ENCODE measurements around the gene C14orf39. TPM values are rescaled to one million over a fixed set of nuclear protein-coding genes. Genes with fewer than 3 reads are reported as not detected.

C14orf39 gene
- total and polyA plus RNA-seq, 4 donors, result not detected

DNA sequence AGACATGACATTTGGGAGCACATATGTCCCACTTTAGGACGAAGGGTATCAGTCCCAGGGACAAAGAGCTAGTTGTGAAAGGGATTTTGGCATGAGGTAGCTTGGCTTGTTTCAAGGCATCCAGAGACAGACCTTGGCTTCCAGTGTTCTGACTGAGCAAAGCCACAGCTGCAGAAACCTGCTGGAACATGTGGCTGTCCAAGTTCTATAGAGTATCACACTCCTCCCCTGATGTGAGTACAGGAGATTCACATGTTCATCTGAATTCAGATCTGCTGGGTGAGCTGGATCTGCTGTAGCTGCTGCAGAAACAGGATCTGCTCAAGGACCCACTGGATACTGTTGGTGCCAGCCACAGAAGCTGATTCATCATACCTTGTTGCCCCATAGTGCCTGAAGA, 10.1 kb upstream of the C14orf39 start:
- no peak overlapping the region for H3K4me3 ChIP-seq (ENCODE audit: low read depth in 1 of 3, low read length in 3 of 3)
- 36% methylated on average over 1 of the region's 1 CpG for WGBS
- peaks cover 0 to 3% (median under 1%) of the 10 kb centered on the region in 4 donors for H3K9me3 ChIP-seq (ENCODE audit: control insufficient read depth in 4 of 4, low read length in 3 of 4)
- TF ChIP-seq, protein P1, sequence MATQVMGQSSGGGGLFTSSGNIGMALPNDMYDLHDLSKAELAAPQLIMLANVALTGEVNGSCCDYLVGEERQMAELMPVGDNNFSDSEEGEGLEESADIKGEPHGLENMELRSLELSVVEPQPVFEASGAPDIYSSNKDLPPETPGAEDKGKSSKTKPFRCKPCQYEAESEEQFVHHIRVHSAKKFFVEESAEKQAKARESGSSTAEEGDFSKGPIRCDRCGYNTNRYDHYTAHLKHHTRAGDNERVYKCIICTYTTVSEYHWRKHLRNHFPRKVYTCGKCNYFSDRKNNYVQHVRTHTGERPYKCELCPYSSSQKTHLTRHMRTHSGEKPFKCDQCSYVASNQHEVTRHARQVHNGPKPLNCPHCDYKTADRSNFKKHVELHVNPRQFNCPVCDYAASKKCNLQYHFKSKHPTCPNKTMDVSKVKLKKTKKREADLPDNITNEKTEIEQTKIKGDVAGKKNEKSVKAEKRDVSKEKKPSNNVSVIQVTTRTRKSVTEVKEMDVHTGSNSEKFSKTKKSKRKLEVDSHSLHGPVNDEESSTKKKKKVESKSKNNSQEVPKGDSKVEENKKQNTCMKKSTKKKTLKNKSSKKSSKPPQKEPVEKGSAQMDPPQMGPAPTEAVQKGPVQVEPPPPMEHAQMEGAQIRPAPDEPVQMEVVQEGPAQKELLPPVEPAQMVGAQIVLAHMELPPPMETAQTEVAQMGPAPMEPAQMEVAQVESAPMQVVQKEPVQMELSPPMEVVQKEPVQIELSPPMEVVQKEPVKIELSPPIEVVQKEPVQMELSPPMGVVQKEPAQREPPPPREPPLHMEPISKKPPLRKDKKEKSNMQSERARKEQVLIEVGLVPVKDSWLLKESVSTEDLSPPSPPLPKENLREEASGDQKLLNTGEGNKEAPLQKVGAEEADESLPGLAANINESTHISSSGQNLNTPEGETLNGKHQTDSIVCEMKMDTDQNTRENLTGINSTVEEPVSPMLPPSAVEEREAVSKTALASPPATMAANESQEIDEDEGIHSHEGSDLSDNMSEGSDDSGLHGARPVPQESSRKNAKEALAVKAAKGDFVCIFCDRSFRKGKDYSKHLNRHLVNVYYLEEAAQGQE (IDR thresholded peaks at IDR 0.05), result no peak
- TF ChIP-seq RXRA (IDR thresholded peaks at IDR 0.05), result no peak
- no peak for TF ChIP-seq HNF4G (IDR thresholded peaks at IDR 0.05)
- TF ChIP-seq SP1 (IDR thresholded peaks at IDR 0.05), result no peak
- TF ChIP-seq FOXA2 (IDR thresholded peaks at IDR 0.05), result no peak
- TF ChIP-seq, protein P2, sequence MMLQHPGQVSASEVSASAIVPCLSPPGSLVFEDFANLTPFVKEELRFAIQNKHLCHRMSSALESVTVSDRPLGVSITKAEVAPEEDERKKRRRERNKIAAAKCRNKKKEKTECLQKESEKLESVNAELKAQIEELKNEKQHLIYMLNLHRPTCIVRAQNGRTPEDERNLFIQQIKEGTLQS (IDR thresholded peaks at IDR 0.05), result no peak
- TF ChIP-seq YY1 (IDR thresholded peaks at IDR 0.05), result no peak
- no peaks in the 10 kb centered on the region for H3K36me3 ChIP-seq (ENCODE audit: control insufficient read depth in 4 of 4, insufficient read depth in 3 of 4, low read depth in 1 of 4, low read length in 3 of 4)
- H3K27me3 ChIP-seq (ENCODE audit: control insufficient read depth in 4 of 4, insufficient read depth in 4 of 4, low read length in 3 of 4), result peaks cover 0 to 8% (median 3%) of the 10 kb centered on the region in 4 donors
- no peak overlapping the region for H3K27ac ChIP-seq (ENCODE audit: low read depth in 1 of 2, low read length in 2 of 2)
- no peaks in the 10 kb centered on the region for H3K4me1 ChIP-seq (ENCODE audit: control insufficient read depth in 4 of 4, insufficient read depth in 4 of 4, low read length in 3 of 4)
- H3K9ac ChIP-seq (ENCODE audit: low read depth in 1 of 2, low read length in 2 of 2), result no peak overlapping the region
- no peak for DNase-seq (ENCODE audit: low spot score)

DNA sequence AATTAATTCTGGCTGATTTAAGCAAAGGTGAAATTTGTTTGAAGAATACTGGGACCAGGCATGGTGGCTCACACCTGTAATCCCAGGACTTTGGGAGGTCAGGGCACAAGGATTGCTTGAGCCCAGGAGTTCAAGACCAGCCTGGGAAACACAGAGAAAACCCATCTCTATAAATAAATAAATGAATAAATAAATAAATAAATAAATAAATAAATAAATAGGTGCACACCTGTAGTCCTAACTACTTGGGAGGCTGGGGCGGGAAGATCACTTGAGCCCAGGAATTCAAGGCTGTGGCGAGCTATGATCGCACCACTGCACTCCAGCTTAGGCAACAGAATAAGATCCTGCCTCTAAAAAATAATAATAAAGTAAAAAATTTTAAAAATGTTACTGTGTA, 4.4 kb upstream of the C14orf39 start:
- H3K9ac ChIP-seq (ENCODE audit: low read depth in 1 of 2, low read length in 2 of 2), result no peak overlapping the region
- H3K36me3 ChIP-seq (ENCODE audit: control insufficient read depth in 4 of 4, insufficient read depth in 3 of 4, low read depth in 1 of 4, low read length in 3 of 4), result no peaks in the 10 kb centered on the region
- 89% methylated on average over 3 of the region's 3 CpGs for WGBS
- peaks cover 0 to 7% (median 0%) of the 10 kb centered on the region in 4 donors for H3K4me1 ChIP-seq (ENCODE audit: control insufficient read depth in 4 of 4, insufficient read depth in 4 of 4, low read length in 3 of 4)
- no peak for DNase-seq (ENCODE audit: low spot score)
- TF ChIP-seq, protein P3, sequence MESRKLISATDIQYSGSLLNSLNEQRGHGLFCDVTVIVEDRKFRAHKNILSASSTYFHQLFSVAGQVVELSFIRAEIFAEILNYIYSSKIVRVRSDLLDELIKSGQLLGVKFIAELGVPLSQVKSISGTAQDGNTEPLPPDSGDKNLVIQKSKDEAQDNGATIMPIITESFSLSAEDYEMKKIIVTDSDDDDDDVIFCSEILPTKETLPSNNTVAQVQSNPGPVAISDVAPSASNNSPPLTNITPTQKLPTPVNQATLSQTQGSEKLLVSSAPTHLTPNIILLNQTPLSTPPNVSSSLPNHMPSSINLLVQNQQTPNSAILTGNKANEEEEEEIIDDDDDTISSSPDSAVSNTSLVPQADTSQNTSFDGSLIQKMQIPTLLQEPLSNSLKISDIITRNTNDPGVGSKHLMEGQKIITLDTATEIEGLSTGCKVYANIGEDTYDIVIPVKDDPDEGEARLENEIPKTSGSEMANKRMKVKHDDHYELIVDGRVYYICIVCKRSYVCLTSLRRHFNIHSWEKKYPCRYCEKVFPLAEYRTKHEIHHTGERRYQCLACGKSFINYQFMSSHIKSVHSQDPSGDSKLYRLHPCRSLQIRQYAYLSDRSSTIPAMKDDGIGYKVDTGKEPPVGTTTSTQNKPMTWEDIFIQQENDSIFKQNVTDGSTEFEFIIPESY (IDR thresholded peaks at IDR 0.05), result no peak
- no peak for TF ChIP-seq HNF4A (conservative IDR thresholded peaks at IDR 0.05)
- TF ChIP-seq, protein P4, sequence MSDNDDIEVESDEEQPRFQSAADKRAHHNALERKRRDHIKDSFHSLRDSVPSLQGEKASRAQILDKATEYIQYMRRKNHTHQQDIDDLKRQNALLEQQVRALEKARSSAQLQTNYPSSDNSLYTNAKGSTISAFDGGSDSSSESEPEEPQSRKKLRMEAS (IDR thresholded peaks at IDR 0.05), result no peak
- TF ChIP-seq SP1 (IDR thresholded peaks at IDR 0.05), result no peak
- no peak for TF ChIP-seq YY1 (IDR thresholded peaks at IDR 0.05)
- TF ChIP-seq NR2F2 (IDR thresholded peaks at IDR 0.05), result no peak
- no peak for TF ChIP-seq JUND (IDR thresholded peaks at IDR 0.05)
- TF ChIP-seq, protein P1 (IDR thresholded peaks at IDR 0.05), result no peak
- no peak for TF ChIP-seq RAD21 (IDR thresholded peaks at IDR 0.05)
- no peak for TF ChIP-seq EGR1 (IDR thresholded peaks at IDR 0.05; ENCODE audit: low read depth in 2 of 2)
- no peak for TF ChIP-seq RXRA (IDR thresholded peaks at IDR 0.05)
- no peak for TF ChIP-seq FOXA1 (IDR thresholded peaks at IDR 0.05)
- TF ChIP-seq GABPA (IDR thresholded peaks at IDR 0.05 in 1 of 2, conservative IDR thresholded peaks at IDR 0.05 in 1 of 2), result no peak
- TF ChIP-seq, protein P5, sequence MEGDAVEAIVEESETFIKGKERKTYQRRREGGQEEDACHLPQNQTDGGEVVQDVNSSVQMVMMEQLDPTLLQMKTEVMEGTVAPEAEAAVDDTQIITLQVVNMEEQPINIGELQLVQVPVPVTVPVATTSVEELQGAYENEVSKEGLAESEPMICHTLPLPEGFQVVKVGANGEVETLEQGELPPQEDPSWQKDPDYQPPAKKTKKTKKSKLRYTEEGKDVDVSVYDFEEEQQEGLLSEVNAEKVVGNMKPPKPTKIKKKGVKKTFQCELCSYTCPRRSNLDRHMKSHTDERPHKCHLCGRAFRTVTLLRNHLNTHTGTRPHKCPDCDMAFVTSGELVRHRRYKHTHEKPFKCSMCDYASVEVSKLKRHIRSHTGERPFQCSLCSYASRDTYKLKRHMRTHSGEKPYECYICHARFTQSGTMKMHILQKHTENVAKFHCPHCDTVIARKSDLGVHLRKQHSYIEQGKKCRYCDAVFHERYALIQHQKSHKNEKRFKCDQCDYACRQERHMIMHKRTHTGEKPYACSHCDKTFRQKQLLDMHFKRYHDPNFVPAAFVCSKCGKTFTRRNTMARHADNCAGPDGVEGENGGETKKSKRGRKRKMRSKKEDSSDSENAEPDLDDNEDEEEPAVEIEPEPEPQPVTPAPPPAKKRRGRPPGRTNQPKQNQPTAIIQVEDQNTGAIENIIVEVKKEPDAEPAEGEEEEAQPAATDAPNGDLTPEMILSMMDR (IDR thresholded peaks at IDR 0.05; ENCODE audit: low read depth, low read length, missing input control), result no peak
- TF ChIP-seq, protein P2 (IDR thresholded peaks at IDR 0.05), result no peak
- no peak for TF ChIP-seq TAF1 (conservative IDR thresholded peaks at IDR 0.05)
- no peak for TF ChIP-seq HNF4G (IDR thresholded peaks at IDR 0.05)
- H3K9me3 ChIP-seq (ENCODE audit: control insufficient read depth in 4 of 4, low read length in 3 of 4), result peaks cover 0 to 3% (median under 1%) of the 10 kb centered on the region in 4 donors
- no peak overlapping the region for H3K27ac ChIP-seq (ENCODE audit: low read depth in 1 of 2, low read length in 2 of 2)
- H3K27me3 ChIP-seq (ENCODE audit: control insufficient read depth in 4 of 4, insufficient read depth in 4 of 4, low read length in 3 of 4), result peaks cover 2 to 23% (median 4%) of the 10 kb centered on the region in 4 donors
- no peak overlapping the region for H3K4me3 ChIP-seq (ENCODE audit: low read depth in 1 of 3, low read length in 3 of 3)

Data from liver (tissue), 9 donors.